ENCODE results near the gene PGA3.
"Not testable (repeated sequence)": the region's sequence is repeated elsewhere in the genome, so short reads cannot be mapped to it uniquely, and the experiment has no call there.

PGA3 gene

GRCh38 chr11:61189933-61190332, 13.4 kb upstream of the PGA3 start:
- H3K9ac ChIP-seq (ENCODE audit: low read depth, low read length), result no peak overlapping the region
- no peaks in the 10 kb centered on the region for H3K9me3 ChIP-seq (ENCODE audit: control insufficient read depth, insufficient read depth, low read length)
- H3K27ac ChIP-seq (ENCODE audit: low read depth, low read length), result no peak overlapping the region
- H3K4me1 ChIP-seq (ENCODE audit: control insufficient read depth, insufficient read depth, low read length), result no peaks in the 10 kb centered on the region
- H3K4me3 ChIP-seq (ENCODE audit: low read depth, low read length), result no peak overlapping the region
- H3K27me3 ChIP-seq (ENCODE audit: control insufficient read depth, insufficient read depth, low read length), result no peaks in the 10 kb centered on the region
- no peaks in the 10 kb centered on the region for H3K36me3 ChIP-seq (ENCODE audit: control insufficient read depth, insufficient read depth, low read length)

GRCh38 chr11:61193596-61193995, 9.7 kb upstream of the PGA3 start:
- Histone ChIP-seq H3K27ac (ENCODE audit: low read depth, low read length) (no peak overlapping the region), H3K9ac (ENCODE audit: low read depth, low read length) (no peak overlapping the region), H3K27me3 (ENCODE audit: control insufficient read depth, insufficient read depth, low read length) (no peaks in the 10 kb centered on the region), H3K9me3 (ENCODE audit: control insufficient read depth, insufficient read depth, low read length) (no peaks in the 10 kb centered on the region), H3K4me1 (ENCODE audit: control insufficient read depth, insufficient read depth, low read length) (no peaks in the 10 kb centered on the region), H3K36me3 (ENCODE audit: control insufficient read depth, insufficient read depth, low read length) (no peaks in the 10 kb centered on the region), H3K4me3 (ENCODE audit: low read depth, low read length) (no peak overlapping the region)

- Histone ChIP-seq H3K4me3 (ENCODE audit: low read depth, low read length) (no peak overlapping the region), H3K27me3 (ENCODE audit: control insufficient read depth, insufficient read depth, low read length) (no peaks in the 10 kb centered on the region), H3K9ac (ENCODE audit: low read depth, low read length) (no peak overlapping the region), H3K27ac (ENCODE audit: low read depth, low read length) (no peak overlapping the region), H3K4me1 (ENCODE audit: control insufficient read depth, insufficient read depth, low read length) (no peaks in the 10 kb centered on the region), H3K36me3 (ENCODE audit: control insufficient read depth, insufficient read depth, low read length) (no peaks in the 10 kb centered on the region), H3K9me3 (ENCODE audit: control insufficient read depth, insufficient read depth, low read length) (no peaks in the 10 kb centered on the region)
These were observed 9.1 kb upstream of the PGA3 start for GRCh38 chr11:61194169-61194671.

GRCh38 chr11:61194981-61195695, 8.2 kb upstream of the PGA3 start:
- Histone ChIP-seq H3K4me3 (ENCODE audit: low read depth, low read length) (no peak overlapping the region), H3K36me3 (ENCODE audit: control insufficient read depth, insufficient read depth, low read length) (no peaks in the 10 kb centered on the region), H3K9me3 (ENCODE audit: control insufficient read depth, insufficient read depth, low read length) (no peaks in the 10 kb centered on the region), H3K27ac (ENCODE audit: low read depth, low read length) (no peak overlapping the region), H3K4me1 (ENCODE audit: control insufficient read depth, insufficient read depth, low read length) (no peaks in the 10 kb centered on the region), H3K27me3 (ENCODE audit: control insufficient read depth, insufficient read depth, low read length) (no peaks in the 10 kb centered on the region), H3K9ac (ENCODE audit: low read depth, low read length) (no peak overlapping the region)

GRCh38 chr11:61195719-61196118, 7.6 kb upstream of the PGA3 start:
- no peak overlapping the region for H3K4me3 ChIP-seq (ENCODE audit: low read depth, low read length)
- no peaks in the 10 kb centered on the region for H3K4me1 ChIP-seq (ENCODE audit: control insufficient read depth, insufficient read depth, low read length)
- H3K27ac ChIP-seq (ENCODE audit: low read depth, low read length), result no peak overlapping the region
- H3K9me3 ChIP-seq (ENCODE audit: control insufficient read depth, insufficient read depth, low read length), result no peaks in the 10 kb centered on the region
- H3K9ac ChIP-seq (ENCODE audit: low read depth, low read length), result no peak overlapping the region
- no peaks in the 10 kb centered on the region for H3K36me3 ChIP-seq (ENCODE audit: control insufficient read depth, insufficient read depth, low read length)
- no peaks in the 10 kb centered on the region for H3K27me3 ChIP-seq (ENCODE audit: control insufficient read depth, insufficient read depth, low read length)

- H3K27me3 ChIP-seq (ENCODE audit: control insufficient read depth, insufficient read depth, low read length), result no peaks in the 10 kb centered on the region
- H3K4me3 ChIP-seq (ENCODE audit: low read depth, low read length), result no peak overlapping the region
- H3K27ac ChIP-seq (ENCODE audit: low read depth, low read length), result no peak overlapping the region
- no peaks in the 10 kb centered on the region for H3K36me3 ChIP-seq (ENCODE audit: control insufficient read depth, insufficient read depth, low read length)
- no peak overlapping the region for H3K9ac ChIP-seq (ENCODE audit: low read depth, low read length)
- H3K9me3 ChIP-seq (ENCODE audit: control insufficient read depth, insufficient read depth, low read length), result no peaks in the 10 kb centered on the region
- peaks cover 4% of the 10 kb centered on the region; the same call in 1 of the 2 replicates for H3K4me1 ChIP-seq (ENCODE audit: control insufficient read depth, insufficient read depth, low read length)
These were observed 5.0 kb upstream of the PGA3 start for GRCh38 chr11:61198361-61198760.

GRCh38 chr11:61198948-61199523, 4.3 kb upstream of the PGA3 start:
- Histone ChIP-seq H3K4me3 (ENCODE audit: low read depth, low read length) (no peak overlapping the region), H3K9me3 (ENCODE audit: control insufficient read depth, insufficient read depth, low read length) (no peaks in the 10 kb centered on the region), H3K27ac (ENCODE audit: low read depth, low read length) (no peak overlapping the region), H3K27me3 (ENCODE audit: control insufficient read depth, insufficient read depth, low read length) (no peaks in the 10 kb centered on the region), H3K4me1 (ENCODE audit: control insufficient read depth, insufficient read depth, low read length) (peaks cover 4% of the 10 kb centered on the region; the same call in 1 of the 2 replicates), H3K9ac (ENCODE audit: low read depth, low read length) (no peak overlapping the region), H3K36me3 (ENCODE audit: control insufficient read depth, insufficient read depth, low read length) (no peaks in the 10 kb centered on the region)

GRCh38 chr11:61201476-61201875, 1.8 kb upstream of the PGA3 start:
- Histone ChIP-seq H3K9ac (ENCODE audit: low read depth, low read length) (no peak overlapping the region), H3K27ac (ENCODE audit: low read depth, low read length) (no peak overlapping the region), H3K36me3 (ENCODE audit: control insufficient read depth, insufficient read depth, low read length) (no peaks in the 10 kb centered on the region), H3K9me3 (ENCODE audit: control insufficient read depth, insufficient read depth, low read length) (no peaks in the 10 kb centered on the region), H3K27me3 (ENCODE audit: control insufficient read depth, insufficient read depth, low read length) (no peaks in the 10 kb centered on the region), H3K4me1 (ENCODE audit: control insufficient read depth, insufficient read depth, low read length) (peaks cover 4% of the 10 kb centered on the region; the same call in 1 of the 2 replicates), H3K4me3 (ENCODE audit: low read depth, low read length) (no peak overlapping the region)

- not testable (repeated sequence) for H3K9ac ChIP-seq (ENCODE audit: low read depth, low read length); H3K4me1 ChIP-seq (ENCODE audit: control insufficient read depth, insufficient read depth, low read length); H3K9me3 ChIP-seq (ENCODE audit: control insufficient read depth, insufficient read depth, low read length); H3K27ac ChIP-seq (ENCODE audit: low read depth, low read length); H3K4me3 ChIP-seq (ENCODE audit: low read depth, low read length); H3K27me3 ChIP-seq (ENCODE audit: control insufficient read depth, insufficient read depth, low read length); H3K36me3 ChIP-seq (ENCODE audit: control insufficient read depth, insufficient read depth, low read length)
These were observed 558 bp downstream of the PGA3 start for GRCh38 chr11:61203873-61204272.

- H3K27me3 ChIP-seq (ENCODE audit: control insufficient read depth, insufficient read depth, low read length); H3K9me3 ChIP-seq (ENCODE audit: control insufficient read depth, insufficient read depth, low read length); H3K36me3 ChIP-seq (ENCODE audit: control insufficient read depth, insufficient read depth, low read length); H3K4me1 ChIP-seq (ENCODE audit: control insufficient read depth, insufficient read depth, low read length); H3K9ac ChIP-seq (ENCODE audit: low read depth, low read length); H3K27ac ChIP-seq (ENCODE audit: low read depth, low read length); H3K4me3 ChIP-seq (ENCODE audit: low read depth, low read length): not testable (repeated sequence)
These were observed 1.3 kb downstream of the PGA3 start for GRCh38 chr11:61204502-61205059.

GRCh38 chr11:61207636-61208310, 4.5 kb downstream of the PGA3 start:
- not testable (repeated sequence) for H3K27ac ChIP-seq (ENCODE audit: low read depth, low read length); H3K9me3 ChIP-seq (ENCODE audit: control insufficient read depth, insufficient read depth, low read length); H3K4me3 ChIP-seq (ENCODE audit: low read depth, low read length)

More at GRCh38 chr11:61207636-61208310, 4.5 kb downstream of the PGA3 start:
- H3K4me1 ChIP-seq (ENCODE audit: control insufficient read depth, insufficient read depth, low read length); H3K27me3 ChIP-seq (ENCODE audit: control insufficient read depth, insufficient read depth, low read length); H3K9ac ChIP-seq (ENCODE audit: low read depth, low read length); H3K36me3 ChIP-seq (ENCODE audit: control insufficient read depth, insufficient read depth, low read length): not testable (repeated sequence)

Data from HUES48 (cell line).